IPS DF 6.9 (cell line): ENCODE measurements around the gene ELFN1.
A peak's percentile ranks its signal among the peaks of the same experiment; 100 is the strongest.

Experiments used
- DNase-seq: peaks from one replicate; pipeline ENCODE4 v3.0.0-alpha.2; 2013; ENCODE audit warnings: low read depth, low spot score
- H3K27ac ChIP-seq: one replicate; pipeline ENCODE4 v1.5.1; 2013; ENCODE audit warnings: low read length, control low read depth
- H3K27me3 ChIP-seq: 2 replicates; pipeline ENCODE4 v1.6.1; 2013; ENCODE audit warnings: mild to moderate bottlenecking, low read length; ENCODE audit not compliant: control insufficient read depth, insufficient read depth
- H3K36me3 ChIP-seq: 2 replicates; pipeline ENCODE4 v1.6.1; 2013; ENCODE audit warnings: low read length; ENCODE audit not compliant: control insufficient read depth, insufficient read depth
- H3K4me1 ChIP-seq: 2 replicates; pipeline ENCODE4 v1.6.1; 2013; ENCODE audit warnings: low read length; ENCODE audit not compliant: control insufficient read depth, insufficient read depth
- H3K4me3 ChIP-seq: 2 replicates; pipeline ENCODE4 v1.5.1; 2013; ENCODE audit warnings: mild to moderate bottlenecking, low read length
- H3K9me3 ChIP-seq: 2 replicates; pipeline ENCODE4 v1.6.1; 2013; ENCODE audit warnings: low read length, inconsistent platforms; ENCODE audit not compliant: control insufficient read depth, insufficient read depth
- WGBS: extraction: QIAGEN DNeasy Blood & Tissue Kit; methylation state at CpG from one replicate; pipeline ENCODE4 v1.1.7; 2013; ENCODE audit warnings: mixed read lengths, missing lambda C conversion rate; ENCODE audit not compliant: insufficient read length, insufficient coverage; 5-methylcytosine and 5-hydroxymethylcytosine counted together

The ELFN1 gene

DNA sequence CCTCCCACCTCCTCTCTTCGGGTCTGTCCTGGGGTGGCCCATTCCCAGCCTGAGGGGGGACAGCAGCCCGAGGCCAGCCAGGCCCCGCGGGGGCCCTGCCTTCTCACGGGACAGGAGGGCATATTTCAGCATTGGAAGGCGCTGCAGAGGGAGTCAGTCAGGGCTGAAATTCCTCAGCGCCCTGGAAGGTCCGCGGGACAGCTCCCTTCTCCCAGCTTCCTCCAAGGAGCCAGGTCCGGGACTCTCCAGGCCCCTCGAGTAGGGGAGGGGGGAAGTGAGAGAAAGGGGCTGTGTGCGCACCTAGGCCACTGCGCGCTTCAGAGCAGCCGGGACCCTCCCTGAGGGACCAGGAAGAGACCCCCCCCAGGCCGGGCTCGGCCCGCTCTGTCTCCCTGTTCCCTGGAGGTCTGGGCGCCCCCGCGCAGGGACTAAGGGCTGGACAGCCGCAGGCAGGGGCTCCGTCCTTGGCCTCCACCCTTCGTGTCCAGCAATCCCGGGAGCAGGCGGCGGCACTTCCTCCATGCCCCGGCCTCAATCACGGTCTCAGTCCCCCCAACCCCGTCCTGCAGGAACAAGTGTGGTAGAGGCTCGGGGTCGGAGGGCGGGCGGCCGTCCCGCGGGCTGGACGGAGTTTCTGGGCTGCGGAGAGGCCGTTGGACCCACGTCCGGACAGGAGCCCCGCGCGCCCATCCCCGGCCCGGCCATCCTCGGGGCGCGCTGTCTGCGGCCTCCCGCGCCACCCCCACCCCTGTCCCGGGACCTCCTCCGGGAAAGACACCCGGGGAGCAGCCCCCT lies 6.0 kb upstream of the ELFN1 start:
- Histone ChIP-seq H3K4me1 (peaks cover 8% of the 10 kb centered on the region), H3K4me3 (peak overlapping the region; percentile 76), H3K27me3 (peaks cover 44% of the 10 kb centered on the region), H3K27ac (no peak overlapping the region), H3K36me3 (no peaks in the 10 kb centered on the region), H3K9me3 (no peaks in the 10 kb centered on the region)
- DNase-seq, result no peak
- no CpG with 5 or more reads among the region's 56 CpGs for WGBS

DNA sequence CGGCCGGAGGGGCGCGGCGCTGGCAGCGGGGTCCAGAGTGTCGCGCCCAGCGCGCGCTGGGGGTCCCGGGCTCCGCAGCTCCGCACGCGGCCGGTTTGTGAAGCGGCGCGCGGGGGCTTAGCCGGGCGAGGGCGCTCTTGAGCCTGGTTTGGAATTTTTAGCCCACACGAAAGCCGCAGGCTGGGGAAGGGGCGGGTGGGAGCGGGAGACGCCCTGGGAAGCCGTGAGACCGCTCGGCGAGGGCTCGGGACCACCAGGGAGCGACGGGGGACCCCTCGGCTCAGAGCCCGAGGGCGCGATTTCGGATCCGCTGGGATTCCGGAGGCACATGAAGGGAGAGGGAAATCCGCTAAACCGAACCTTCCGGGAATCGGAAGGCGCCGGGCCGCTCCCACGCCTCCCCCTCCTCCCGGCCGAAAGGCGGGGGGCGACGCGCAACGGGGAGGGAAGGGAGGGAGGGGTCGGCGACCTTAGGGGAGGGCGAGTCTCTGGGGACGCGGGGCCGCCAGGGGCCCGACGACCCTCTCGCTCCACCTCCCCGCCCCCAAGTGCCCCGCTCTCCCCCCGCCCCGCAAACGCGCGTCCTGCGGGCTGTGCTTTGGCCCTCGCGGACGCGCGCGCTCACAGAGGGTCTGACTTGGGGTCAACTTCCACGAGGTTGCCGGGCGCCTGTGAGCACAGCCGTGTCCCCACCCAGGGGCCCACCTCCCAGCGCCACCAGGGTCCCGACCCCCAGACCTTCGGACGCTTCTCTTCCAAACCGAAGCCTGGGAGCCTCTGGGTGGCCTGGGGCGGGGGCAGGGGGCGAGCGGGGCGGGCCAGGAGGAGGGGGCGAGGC lies 5.1 kb upstream of the ELFN1 start:
- H3K4me1 ChIP-seq, result peaks cover 8% of the 10 kb centered on the region
- no peak overlapping the region for H3K27ac ChIP-seq
- no peak for DNase-seq
- H3K36me3 ChIP-seq, result no peaks in the 10 kb centered on the region
- H3K27me3 ChIP-seq, result peaks cover 48% of the 10 kb centered on the region
- WGBS, result no CpG with 5 or more reads among the region's 95 CpGs
- H3K9me3 ChIP-seq, result no peaks in the 10 kb centered on the region
- peak overlapping the region; percentile 76; the same call in 1 of the 2 replicates for H3K4me3 ChIP-seq

DNA sequence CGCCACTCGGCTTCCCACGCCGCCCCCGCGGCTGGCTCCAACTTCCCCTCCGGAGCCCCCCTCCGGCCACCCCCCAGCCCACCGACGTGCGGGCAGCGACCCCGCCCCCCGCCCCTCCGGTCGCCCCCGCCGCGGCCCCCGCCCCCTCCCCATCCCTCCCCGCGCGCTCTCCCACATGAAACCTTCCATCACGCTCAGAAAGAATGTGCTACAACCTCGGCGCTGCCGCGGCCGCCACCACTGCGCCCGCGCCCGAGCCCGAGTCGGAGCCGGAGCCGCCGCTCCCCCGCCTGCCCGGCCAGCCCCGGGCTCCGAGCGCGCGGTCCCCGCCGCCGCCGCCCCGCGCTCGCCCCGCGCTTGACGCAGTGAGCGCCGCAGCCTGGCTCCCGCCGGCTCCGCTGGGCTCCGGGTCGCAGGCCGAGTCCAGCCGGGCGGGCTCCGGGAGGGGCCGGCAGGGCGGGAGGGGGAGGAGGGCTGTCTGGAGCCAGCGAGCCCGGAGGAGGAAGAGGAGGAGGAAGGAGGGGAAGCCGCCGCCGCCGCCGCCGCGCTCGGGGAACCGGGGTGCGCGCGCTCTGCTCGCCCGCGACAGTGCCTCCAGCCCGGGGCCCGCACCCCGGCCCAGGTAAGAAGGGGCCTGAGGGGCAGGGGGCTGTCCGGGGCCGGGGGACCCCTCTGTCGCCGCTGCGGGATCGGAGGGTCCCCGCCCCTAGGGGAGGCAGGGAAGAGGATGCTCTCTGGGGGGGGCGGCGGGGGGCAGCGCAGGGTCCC lies 4.3 kb upstream of the ELFN1 start:
- Histone ChIP-seq H3K27ac (no peak overlapping the region), H3K4me3 (peak overlapping the region; percentile 76; the same call in 1 of the 2 replicates), H3K36me3 (no peaks in the 10 kb centered on the region), H3K4me1 (peaks cover 8% of the 10 kb centered on the region), H3K27me3 (peaks cover 48% of the 10 kb centered on the region), H3K9me3 (no peaks in the 10 kb centered on the region)
- no CpG with 5 or more reads among the region's 98 CpGs for WGBS
- DNase-seq, result no peak

- no peaks in the 10 kb centered on the region for H3K9me3 ChIP-seq
- peaks cover 8% of the 10 kb centered on the region for H3K4me1 ChIP-seq
- WGBS, result no CpG with 5 or more reads among the region's 58 CpGs
- no peak for DNase-seq
- H3K27me3 ChIP-seq, result peaks cover 54% of the 10 kb centered on the region
- no peaks in the 10 kb centered on the region for H3K36me3 ChIP-seq
- peak overlapping the region; percentile 28; the same call in 1 of the 2 replicates for H3K4me3 ChIP-seq
- no peak overlapping the region for H3K27ac ChIP-seq
Observed at GRCh38 chr7:1666317-1666822, 3.7 kb upstream of the ELFN1 start.

DNA sequence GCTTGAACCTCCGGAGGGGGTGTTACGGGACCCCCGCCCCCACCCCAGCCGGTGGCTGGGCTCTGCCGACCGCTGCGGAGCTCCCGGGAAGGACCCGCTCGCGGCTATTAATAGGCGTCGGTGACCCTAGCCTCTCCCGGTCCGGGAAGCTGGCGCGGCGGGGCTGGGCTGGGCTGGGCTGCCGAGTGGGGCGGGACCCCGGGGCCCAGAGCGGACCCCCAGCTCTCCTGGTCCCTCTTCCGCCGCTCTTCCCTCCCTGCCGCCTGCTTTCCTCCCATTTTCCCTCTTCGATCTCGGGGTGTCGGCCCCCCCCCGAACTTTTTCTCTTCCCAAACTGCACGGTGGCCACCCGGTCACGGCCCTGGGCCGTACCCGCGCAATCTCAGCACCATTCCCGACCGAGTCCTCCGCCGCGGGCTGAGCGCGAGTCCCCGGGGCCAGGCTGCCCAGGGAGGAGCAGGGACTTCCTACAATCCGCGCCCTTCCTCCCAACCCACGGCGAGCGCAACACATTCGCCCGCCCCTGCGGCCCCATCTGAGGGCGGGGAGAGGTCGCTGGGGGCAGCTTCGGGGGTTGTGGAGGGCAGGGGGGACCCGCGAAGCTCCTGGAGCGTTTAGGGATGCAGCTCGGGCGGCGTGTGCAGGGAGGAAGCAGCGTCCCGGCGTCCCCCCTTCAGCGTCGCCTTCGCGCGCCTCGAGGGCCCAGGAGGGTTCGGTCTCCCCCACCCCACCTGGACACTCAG lies 3.1 kb upstream of the ELFN1 start:
- Histone ChIP-seq H3K36me3 (no peaks in the 10 kb centered on the region), H3K27ac (no peak overlapping the region), H3K4me1 (peaks cover 8% of the 10 kb centered on the region), H3K9me3 (no peaks in the 10 kb centered on the region), H3K4me3 (peak overlapping the region; percentile 28; the same call in 1 of the 2 replicates), H3K27me3 (peaks cover 55% of the 10 kb centered on the region)
- WGBS, result no CpG with 5 or more reads among the region's 70 CpGs
- DNase-seq, result no peak

GRCh38 chr7:1667566-1668395 lies 2.3 kb upstream of the ELFN1 start:
- peak overlapping the region; percentile 28; the same call in 1 of the 2 replicates for H3K4me3 ChIP-seq
- no peak for DNase-seq
- H3K27me3 ChIP-seq, result peaks cover 54% of the 10 kb centered on the region
- no peaks in the 10 kb centered on the region for H3K36me3 ChIP-seq
- H3K9me3 ChIP-seq, result no peaks in the 10 kb centered on the region
- H3K27ac ChIP-seq, result no peak overlapping the region
- H3K4me1 ChIP-seq, result peaks cover 8% of the 10 kb centered on the region
- no CpG with 5 or more reads among the region's 77 CpGs for WGBS

GRCh38 chr7:1668396-1669063 lies 1.5 kb upstream of the ELFN1 start:
- Histone ChIP-seq H3K27me3 (peaks cover 47% of the 10 kb centered on the region), H3K9me3 (no peaks in the 10 kb centered on the region), H3K4me3 (peak overlapping the region; percentile 13; the same call in 1 of the 2 replicates), H3K27ac (no peak overlapping the region), H3K4me1 (peaks cover 7% of the 10 kb centered on the region), H3K36me3 (no peaks in the 10 kb centered on the region)
- DNase-seq, result no peak
- no CpG with 5 or more reads among the region's 20 CpGs for WGBS

DNA sequence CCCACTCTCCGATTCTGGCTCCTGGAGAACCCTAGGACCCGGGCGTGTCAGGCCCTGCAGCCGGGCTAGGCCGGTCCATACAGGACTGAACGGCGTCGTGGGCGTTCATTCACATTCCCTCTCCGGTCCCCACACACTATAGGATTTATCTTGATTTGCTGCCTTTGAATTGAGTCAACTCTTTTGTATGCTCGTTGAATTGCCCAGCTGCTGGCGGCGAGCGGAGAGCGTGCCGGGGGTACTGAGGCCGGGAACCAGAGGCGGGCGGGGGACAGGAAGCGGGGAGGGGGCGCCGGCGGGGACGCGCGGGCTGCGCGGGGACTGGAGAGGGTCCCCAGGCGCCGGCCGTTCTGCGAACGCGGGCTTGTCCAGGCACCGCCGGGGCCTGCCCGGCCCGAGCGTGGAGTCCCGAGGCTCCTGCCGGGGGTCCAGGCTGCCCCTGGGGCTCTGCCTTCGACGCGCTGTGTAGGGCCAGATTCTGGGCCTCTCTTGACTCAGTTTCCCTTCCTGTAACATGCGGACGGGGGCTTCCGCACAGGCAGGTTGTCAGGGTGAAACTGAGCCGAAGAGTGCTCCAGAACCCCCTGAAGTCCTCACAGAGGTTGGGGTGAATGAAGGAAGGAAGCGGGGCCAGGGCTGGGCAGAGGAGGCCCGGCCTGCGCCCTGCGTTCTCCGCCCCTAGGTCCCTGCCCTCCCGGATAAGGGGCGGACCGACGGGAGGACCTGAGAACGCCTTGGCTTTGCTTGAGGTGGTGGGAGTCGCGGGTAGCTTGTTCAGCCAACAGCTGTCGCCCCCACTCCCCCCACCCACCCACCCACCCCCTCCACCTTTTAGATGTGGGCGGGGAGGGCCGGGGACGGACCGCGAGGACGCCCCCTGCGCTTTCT lies 769 bp upstream of the ELFN1 start:
- H3K4me1 ChIP-seq, result peaks cover 7% of the 10 kb centered on the region
- no peak overlapping the region for H3K27ac ChIP-seq
- peaks cover 40% of the 10 kb centered on the region for H3K27me3 ChIP-seq
- H3K4me3 ChIP-seq, result peak overlapping the region; percentile 61; the same call in 1 of the 2 replicates
- H3K36me3 ChIP-seq, result no peaks in the 10 kb centered on the region
- no peak for DNase-seq
- WGBS, result no CpG with 5 or more reads among the region's 68 CpGs
- H3K9me3 ChIP-seq, result no peaks in the 10 kb centered on the region
